ENCODE data around the gene DOCK9. TPM values are rescaled to one million over a fixed set of nuclear protein-coding genes. Genes with fewer than 3 reads are reported as not detected.
A peak's percentile ranks its signal among the peaks of the same experiment; 100 is the strongest.

DOCK9 gene
- total and polyA plus RNA-seq, 2 donors from 2014 or later: 14.0 to 125 TPM

- intact Hi-C loops (cut with DNase I): no loop called here
- H3K9ac ChIP-seq (ENCODE audit: low read length in 3 of 3): no peak overlapping the region
These were observed 26.1 kb upstream of the DOCK9 start for GRCh38 chr13:99003851-99004471.

DNA sequence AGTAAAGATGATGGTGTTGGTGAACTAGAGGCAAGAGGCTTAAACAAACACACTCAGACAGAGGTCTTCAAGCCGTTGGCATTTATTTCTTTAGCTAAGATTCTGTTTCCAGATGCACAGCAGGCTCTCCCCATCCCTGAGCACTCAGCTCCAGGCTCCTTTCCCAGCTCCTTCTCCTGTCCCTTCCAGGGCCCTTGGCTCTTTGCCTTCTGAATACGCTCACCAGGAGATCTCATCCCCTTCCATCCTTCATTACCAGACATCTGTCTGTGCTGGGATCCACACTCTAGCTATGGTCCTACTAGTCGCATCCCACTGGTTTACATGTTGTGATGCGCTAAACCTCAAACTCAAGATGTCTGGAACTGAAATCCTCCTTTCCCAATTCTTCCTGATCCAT lies 25.3 kb upstream of the DOCK9 start:
- Histone ChIP-seq H3K4me3 (ENCODE audit: low read length in 3 of 3) (no peak overlapping the region), H3K9me3 (ENCODE audit: control insufficient read depth in 2 of 3, insufficient read depth in 1 of 3, low read length in 3 of 3) (no peaks in the 10 kb centered on the region), H3K27me3 (ENCODE audit: control insufficient read depth, insufficient read depth, low read length) (no peaks in the 10 kb centered on the region), H3K27ac (ENCODE audit: low read depth in 2 of 2, low read length in 2 of 2) (no peak overlapping the region), H3K4me1 (ENCODE audit: control insufficient read depth in 2 of 3, insufficient read depth in 2 of 3, low read depth in 1 of 3, low read length in 3 of 3) (peaks cover 0 to 13% (median 0%) of the 10 kb centered on the region in 3 donors), H3K9ac (ENCODE audit: low read length in 3 of 3) (no peak overlapping the region), H3K36me3 (ENCODE audit: control insufficient read depth in 2 of 3, insufficient read depth in 3 of 3, low read length in 3 of 3) (no peaks in the 10 kb centered on the region)
- DNase-seq: no peak
- no peak for FAIRE-seq
- no peak for TF ChIP-seq CTCF (IDR thresholded peaks at IDR 0.05; ENCODE audit: borderline replicate concordance, extremely low read depth, insufficient read depth)
- intact Hi-C loops (cut with DNase I): no loop called here

More at GRCh38 chr13:99003851-99004471, 26.1 kb upstream of the DOCK9 start:
- Histone ChIP-seq H3K27me3 (ENCODE audit: control insufficient read depth, insufficient read depth, low read length) (no peaks in the 10 kb centered on the region), H3K4me3 (ENCODE audit: low read length in 3 of 3) (no peak overlapping the region), H3K36me3 (ENCODE audit: control insufficient read depth in 2 of 3, insufficient read depth in 3 of 3, low read length in 3 of 3) (no peaks in the 10 kb centered on the region), H3K27ac (ENCODE audit: low read depth in 2 of 2, low read length in 2 of 2) (no peak overlapping the region), H3K4me1 (ENCODE audit: control insufficient read depth in 2 of 3, insufficient read depth in 2 of 3, low read depth in 1 of 3, low read length in 3 of 3) (peaks cover 0 to 13% (median 0%) of the 10 kb centered on the region in 3 donors), H3K9me3 (ENCODE audit: control insufficient read depth in 2 of 3, insufficient read depth in 1 of 3, low read length in 3 of 3) (no peaks in the 10 kb centered on the region)
- FAIRE-seq (no peak), DNase-seq (no peak)
- no peak for TF ChIP-seq CTCF (IDR thresholded peaks at IDR 0.05; ENCODE audit: borderline replicate concordance, extremely low read depth, insufficient read depth)

GRCh38 chr13:99002172-99002710 lies 24.4 kb upstream of the DOCK9 start:
- H3K4me1 ChIP-seq (ENCODE audit: control insufficient read depth in 2 of 3, insufficient read depth in 2 of 3, low read depth in 1 of 3, low read length in 3 of 3): peaks cover 0 to 13% (median 0%) of the 10 kb centered on the region in 3 donors
- H3K9me3 ChIP-seq (ENCODE audit: control insufficient read depth in 2 of 3, insufficient read depth in 1 of 3, low read length in 3 of 3): no peaks in the 10 kb centered on the region
- H3K27me3 ChIP-seq (ENCODE audit: control insufficient read depth, insufficient read depth, low read length): no peaks in the 10 kb centered on the region
- no peak overlapping the region for H3K27ac ChIP-seq (ENCODE audit: low read depth in 2 of 2, low read length in 2 of 2)
- no peaks in the 10 kb centered on the region for H3K36me3 ChIP-seq (ENCODE audit: control insufficient read depth in 2 of 3, insufficient read depth in 3 of 3, low read length in 3 of 3)
- H3K4me3 ChIP-seq (ENCODE audit: low read length in 3 of 3): no peak overlapping the region
- FAIRE-seq (no peak), DNase-seq (peak in 4 of 5 donors; percentile 67 to 88 (median 78))
- intact Hi-C loops (cut with DNase I): no loop called here
- no peak overlapping the region for H3K9ac ChIP-seq (ENCODE audit: low read length in 3 of 3)
- no peak for TF ChIP-seq CTCF (IDR thresholded peaks at IDR 0.05; ENCODE audit: borderline replicate concordance, extremely low read depth, insufficient read depth)

Measured in kidney (tissue), 14 donors.